Muscle layer of duodenum (tissue), 2 donors: Measurements from ENCODE around the gene CASP8.
"Not testable (repeated sequence)": the region's sequence is repeated elsewhere in the genome, so short reads cannot be mapped to it uniquely, and the experiment has no call there.

Experiments used
- H3K27ac ChIP-seq: one replicate; pipeline ENCODE4 v1.7.0; 2013; ENCODE audit warnings: mild to moderate bottlenecking, low read length
- H3K27me3 ChIP-seq: one replicate; pipeline ENCODE4 v1.7.0; 2013; ENCODE audit warnings: low read depth, mild to moderate bottlenecking, control low read depth, low read length
- H3K36me3 ChIP-seq, 2 donors: one replicate each; pipeline ENCODE4 v1.7.0; 2013; ENCODE audit warnings: low read length in 2 of 2, control low read depth in 1 of 2, mild to moderate bottlenecking in 1 of 2; ENCODE audit not compliant: insufficient read depth in 2 of 2, control insufficient read depth in 1 of 2
- H3K4me1 ChIP-seq, 2 donors: one replicate each; pipeline ENCODE4 v1.7.0; 2013; ENCODE audit warnings: low read length in 2 of 2, mild to moderate bottlenecking in 2 of 2, control low read depth in 1 of 2, moderate library complexity in 1 of 2; ENCODE audit not compliant: insufficient read depth in 2 of 2, control insufficient read depth in 1 of 2
- H3K4me3 ChIP-seq, 2 donors: one replicate each; pipeline ENCODE4 v1.7.0; 2013; ENCODE audit warnings: low read length in 2 of 2, low read depth in 1 of 2, mild to moderate bottlenecking in 1 of 2
- H3K9me3 ChIP-seq, 2 donors: one replicate each; pipeline ENCODE4 v1.7.0; 2013; ENCODE audit warnings: low read length in 2 of 2, control low read depth in 1 of 2, mild to moderate bottlenecking in 1 of 2; ENCODE audit not compliant: control insufficient read depth in 1 of 2
- donor health status: healthy.

CASP8 gene

GRCh38 chr2:201232467-201232815, 27.9 kb upstream of the CASP8 start:
- Histone ChIP-seq H3K4me1 (peaks cover 0 to 13% of the 10 kb centered on the region in 2 donors), H3K27ac (no peak overlapping the region), H3K36me3 (no peaks in the 10 kb centered on the region), H3K27me3 (no peaks in the 10 kb centered on the region), H3K9me3 (no peaks in the 10 kb centered on the region), H3K4me3 (no peak overlapping the region)

- Histone ChIP-seq H3K36me3 (no peaks in the 10 kb centered on the region), H3K4me3 (peak overlapping the region; percentile 24 to 78), H3K4me1 (peaks cover 0 to 13% of the 10 kb centered on the region in 2 donors), H3K27ac (peak overlapping the region; percentile 89), H3K27me3 (no peaks in the 10 kb centered on the region), H3K9me3 (no peaks in the 10 kb centered on the region)
These were observed 27.0 kb upstream of the CASP8 start for GRCh38 chr2:201233192-201233811.

GRCh38 chr2:201233812-201234662, 26.3 kb upstream of the CASP8 start:
- peaks cover 0 to 13% of the 10 kb centered on the region in 2 donors for H3K4me1 ChIP-seq
- peak overlapping the region; percentile 89 for H3K27ac ChIP-seq
- no peaks in the 10 kb centered on the region for H3K9me3 ChIP-seq
- no peaks in the 10 kb centered on the region for H3K36me3 ChIP-seq
- H3K27me3 ChIP-seq, result no peaks in the 10 kb centered on the region
- H3K4me3 ChIP-seq, result peak overlapping the region; percentile 24 to 78

GRCh38 chr2:201234663-201235135, 25.6 kb upstream of the CASP8 start:
- H3K4me3 ChIP-seq, result peak overlapping the region in 1 of 2 donors; percentile 47

GRCh38 chr2:201235860-201236811, 24.2 kb upstream of the CASP8 start:
- Histone ChIP-seq H3K4me3 (peak overlapping the region; percentile 33 to 47), H3K27me3 (no peaks in the 10 kb centered on the region), H3K36me3 (no peaks in the 10 kb centered on the region), H3K27ac (no peak overlapping the region), H3K4me1 (peaks cover 0 to 13% of the 10 kb centered on the region in 2 donors), H3K9me3 (no peaks in the 10 kb centered on the region)

More at GRCh38 chr2:201234663-201235135, 25.6 kb upstream of the CASP8 start:
- no peaks in the 10 kb centered on the region for H3K27me3 ChIP-seq
- no peak overlapping the region for H3K27ac ChIP-seq
- peaks cover 0 to 13% of the 10 kb centered on the region in 2 donors for H3K4me1 ChIP-seq
- no peaks in the 10 kb centered on the region for H3K36me3 ChIP-seq
- no peaks in the 10 kb centered on the region for H3K9me3 ChIP-seq

GRCh38 chr2:201237486-201238123, 22.7 kb upstream of the CASP8 start:
- no peaks in the 10 kb centered on the region for H3K36me3 ChIP-seq
- no peaks in the 10 kb centered on the region for H3K27me3 ChIP-seq
- H3K4me1 ChIP-seq, result peaks cover 0 to 15% of the 10 kb centered on the region in 2 donors
- no peaks in the 10 kb centered on the region for H3K9me3 ChIP-seq
- H3K27ac ChIP-seq, result no peak overlapping the region
- no peak overlapping the region for H3K4me3 ChIP-seq

- not testable (repeated sequence) for H3K36me3 ChIP-seq, H3K9me3 ChIP-seq, H3K27ac ChIP-seq, H3K4me3 ChIP-seq, H3K27me3 ChIP-seq
- peaks cover 0 to 12% of the 10 kb centered on the region in 2 donors for H3K4me1 ChIP-seq
These were observed 21.0 kb upstream of the CASP8 start for GRCh38 chr2:201239167-201239935.

GRCh38 chr2:201242571-201243277, 17.6 kb upstream of the CASP8 start:
- Histone ChIP-seq H3K4me1 (peaks cover 0 to 5% of the 10 kb centered on the region in 2 donors), H3K27ac (no peak overlapping the region), H3K4me3 (no peak overlapping the region), H3K36me3 (no peaks in the 10 kb centered on the region), H3K27me3 (no peaks in the 10 kb centered on the region), H3K9me3 (no peaks in the 10 kb centered on the region)

- Histone ChIP-seq H3K36me3 (no peaks in the 10 kb centered on the region), H3K4me3 (no peak overlapping the region), H3K27me3 (no peaks in the 10 kb centered on the region), H3K9me3 (no peaks in the 10 kb centered on the region), H3K4me1 (peaks cover 0 to 5% of the 10 kb centered on the region in 2 donors), H3K27ac (no peak overlapping the region)
These were observed 15.5 kb upstream of the CASP8 start for GRCh38 chr2:201244829-201245228.

GRCh38 chr2:201246280-201246679, 14.1 kb upstream of the CASP8 start:
- H3K27me3 ChIP-seq, result no peaks in the 10 kb centered on the region
- H3K9me3 ChIP-seq, result no peaks in the 10 kb centered on the region
- no peak overlapping the region for H3K27ac ChIP-seq
- H3K4me3 ChIP-seq, result no peak overlapping the region
- peaks cover 0 to 5% of the 10 kb centered on the region in 2 donors for H3K4me1 ChIP-seq
- H3K36me3 ChIP-seq, result no peaks in the 10 kb centered on the region
